Stimulated activated CD8-positive, alpha-beta memory T cell treated with anti-CD3 and anti-CD28 coated beads, Interleukin-15, amount 100 ng/mL, for 48 hours (primary cell): Measurements from ENCODE around the gene AP1B1.
"Not testable (repeated sequence)": the region's sequence is repeated elsewhere in the genome, so short reads cannot be mapped to it uniquely, and the experiment has no call there.

Source experiments
- DNase-seq, 2 donors: peaks; one replicate each; pipeline ENCODE4 v3.0.0-alpha.2; 2020; ENCODE audit warnings: low read depth in 2 of 2

Gene AP1B1

DNA sequence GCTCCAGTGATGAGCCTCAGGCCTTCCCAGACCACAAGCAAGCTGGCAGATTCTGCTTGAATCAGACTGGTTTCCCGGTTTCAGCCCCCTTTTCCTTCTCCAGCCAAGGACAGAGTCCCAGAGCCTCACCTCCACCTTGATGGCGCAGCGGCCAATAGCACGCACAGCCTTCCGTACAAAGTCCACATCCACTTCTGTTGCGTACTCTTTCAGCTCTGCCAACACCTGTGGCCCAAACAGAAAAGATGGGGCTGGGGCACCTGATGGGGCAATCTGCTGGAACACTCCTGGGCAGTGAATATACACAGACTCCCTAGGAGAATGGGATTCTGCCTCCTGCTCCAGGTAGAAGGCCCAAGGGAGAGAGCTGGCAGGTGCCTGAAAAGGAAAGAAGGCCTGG, 37.3 kb downstream of the AP1B1 start:
- DNase-seq: no peak

DNA sequence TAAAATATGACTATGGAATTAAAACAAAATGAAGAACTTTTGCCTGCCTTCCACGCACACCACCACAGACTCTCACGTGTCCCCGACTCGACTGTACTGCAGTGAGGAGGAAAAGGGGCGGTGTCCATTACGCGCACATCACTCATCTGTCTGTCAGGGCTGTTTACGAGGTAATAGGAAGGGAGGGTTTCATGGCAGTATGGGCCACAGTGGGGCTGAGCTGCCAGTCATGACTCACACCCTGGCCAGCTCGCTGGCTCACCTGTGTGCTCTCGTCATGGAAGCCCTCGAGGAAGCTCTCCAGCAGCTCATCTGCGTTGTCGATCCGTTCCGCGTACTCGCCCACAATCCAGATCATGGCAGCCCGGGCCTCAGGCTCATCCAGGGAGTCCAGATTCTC, 39.4 kb downstream of the AP1B1 start:
- no peak for DNase-seq

DNA sequence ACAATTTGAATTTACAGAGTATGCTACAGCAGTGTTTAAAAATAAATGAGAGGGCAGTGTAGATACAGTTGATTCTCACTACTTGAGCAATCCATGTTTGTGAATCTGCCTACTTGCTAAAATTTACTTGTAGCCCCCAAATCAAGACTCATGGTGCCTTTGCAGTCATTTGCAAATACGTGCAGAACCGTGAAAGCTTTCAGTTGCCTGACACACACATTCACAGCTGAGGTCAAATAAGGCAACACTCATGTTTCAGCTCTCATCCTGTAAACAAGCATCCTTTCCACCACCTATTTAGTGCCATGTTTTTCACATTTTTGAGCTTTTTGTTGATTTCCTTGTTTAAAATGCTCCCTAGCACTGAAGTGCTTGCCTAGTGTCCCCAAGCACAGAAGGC, 40.3 kb downstream of the AP1B1 start:
- no peak for DNase-seq

- DNase-seq: no peak
Observed at GRCh38 chr22:29346659-29347058, 41.7 kb downstream of the AP1B1 start.

GRCh38 chr22:29345932-29346331, 42.4 kb downstream of the AP1B1 start:
- DNase-seq: no peak

DNA sequence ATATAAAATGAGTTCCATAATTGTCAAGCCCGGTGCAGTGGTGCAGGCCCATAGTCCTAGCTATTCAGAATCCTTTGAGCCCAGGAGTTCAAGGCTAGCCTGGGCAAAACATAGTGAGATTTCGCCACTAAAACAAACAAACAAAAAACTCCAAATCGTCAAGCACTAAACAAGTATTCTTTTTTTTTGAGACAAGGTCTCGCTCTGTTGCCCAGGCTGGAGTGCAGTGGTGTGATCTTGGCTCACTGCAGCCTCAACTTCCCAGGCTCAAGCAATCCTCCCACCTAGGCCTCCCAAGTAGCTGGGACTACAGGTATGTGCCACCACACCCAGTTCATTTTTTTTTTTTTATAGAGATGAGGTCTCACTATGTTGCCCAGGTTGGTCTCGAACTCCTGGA, 43.5 kb downstream of the AP1B1 start:
- not testable (repeated sequence) for DNase-seq

DNA sequence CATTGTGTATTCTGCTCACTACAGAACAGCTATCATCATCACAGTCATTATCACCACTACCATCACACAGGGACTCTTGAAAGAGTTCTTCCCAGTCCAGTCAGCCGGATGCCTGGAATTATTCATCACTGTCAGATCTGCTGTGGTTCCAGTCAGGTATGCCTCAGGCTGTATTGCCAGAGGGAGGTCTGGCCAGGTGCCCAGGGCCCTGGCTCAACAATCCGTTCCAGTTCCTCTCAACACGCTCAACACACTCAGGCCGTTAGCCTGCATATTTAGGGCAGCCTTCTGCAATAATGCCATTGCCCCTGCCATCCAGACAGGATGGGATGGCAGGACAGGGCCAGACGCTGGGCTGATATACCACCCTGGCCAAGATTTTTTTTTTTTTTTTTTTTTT, 44.2 kb downstream of the AP1B1 start:
- no peak for DNase-seq

- no peak for DNase-seq
Observed at GRCh38 chr22:29343313-29343805, 45.0 kb downstream of the AP1B1 start.

DNA sequence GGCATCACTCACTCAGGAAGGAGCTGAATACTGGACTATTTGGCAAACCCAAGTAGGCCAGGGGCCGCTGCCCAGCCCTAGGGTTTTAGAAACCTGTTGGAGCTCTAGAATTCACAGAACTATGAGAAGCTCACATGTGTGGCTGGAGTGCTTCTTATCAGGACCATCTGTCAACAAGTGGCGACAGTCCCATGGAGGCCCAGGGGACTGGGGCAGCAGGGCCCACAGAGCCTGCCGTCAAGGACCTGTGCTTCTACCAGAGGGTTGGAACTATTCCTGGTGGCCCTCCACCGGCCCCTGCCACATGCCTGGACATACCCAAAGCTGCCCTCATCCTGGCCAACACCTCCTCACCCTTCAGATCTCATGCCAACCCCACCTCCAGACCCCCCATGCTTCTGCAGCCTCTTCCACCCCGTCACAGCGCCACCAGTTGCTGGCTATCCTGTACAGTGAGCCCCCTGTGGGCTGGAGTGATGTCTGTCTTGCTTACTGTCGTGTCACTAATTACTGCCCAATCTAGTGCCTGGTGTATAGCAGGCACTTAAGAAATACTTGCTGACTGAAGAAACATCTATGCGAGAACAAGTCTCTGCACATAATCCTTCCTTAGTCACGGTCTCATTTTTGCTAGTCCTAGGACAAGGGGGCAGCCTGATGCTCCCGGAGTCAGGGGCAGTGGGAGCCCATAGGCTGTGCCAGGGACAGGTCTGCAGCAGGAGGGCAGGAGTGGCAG, 45.6 kb downstream of the AP1B1 start:
- no peak for DNase-seq

DNA sequence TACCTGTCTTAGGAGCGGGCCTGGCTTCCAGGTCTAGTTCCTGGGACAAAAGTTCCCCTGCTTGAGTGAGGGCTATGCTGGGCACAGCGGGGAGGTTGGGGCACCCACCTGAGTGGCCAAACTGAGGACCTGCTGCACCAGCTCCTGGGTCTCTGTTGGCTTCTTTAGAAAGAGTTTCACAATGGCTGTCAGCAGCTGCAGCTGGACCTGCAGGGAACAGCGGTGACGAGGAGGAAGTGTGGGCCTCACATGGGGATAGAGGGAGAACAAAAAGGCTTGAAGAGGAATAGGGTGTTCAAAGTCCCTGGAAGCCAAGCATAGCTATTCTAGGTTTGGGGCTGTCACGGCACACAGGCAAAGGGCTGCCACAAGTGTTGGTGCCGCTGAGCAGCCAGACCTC, 46.2 kb downstream of the AP1B1 start:
- no peak for DNase-seq

- DNase-seq: no peak
Observed at GRCh38 chr22:29341849-29342127, 46.6 kb downstream of the AP1B1 start.

DNA sequence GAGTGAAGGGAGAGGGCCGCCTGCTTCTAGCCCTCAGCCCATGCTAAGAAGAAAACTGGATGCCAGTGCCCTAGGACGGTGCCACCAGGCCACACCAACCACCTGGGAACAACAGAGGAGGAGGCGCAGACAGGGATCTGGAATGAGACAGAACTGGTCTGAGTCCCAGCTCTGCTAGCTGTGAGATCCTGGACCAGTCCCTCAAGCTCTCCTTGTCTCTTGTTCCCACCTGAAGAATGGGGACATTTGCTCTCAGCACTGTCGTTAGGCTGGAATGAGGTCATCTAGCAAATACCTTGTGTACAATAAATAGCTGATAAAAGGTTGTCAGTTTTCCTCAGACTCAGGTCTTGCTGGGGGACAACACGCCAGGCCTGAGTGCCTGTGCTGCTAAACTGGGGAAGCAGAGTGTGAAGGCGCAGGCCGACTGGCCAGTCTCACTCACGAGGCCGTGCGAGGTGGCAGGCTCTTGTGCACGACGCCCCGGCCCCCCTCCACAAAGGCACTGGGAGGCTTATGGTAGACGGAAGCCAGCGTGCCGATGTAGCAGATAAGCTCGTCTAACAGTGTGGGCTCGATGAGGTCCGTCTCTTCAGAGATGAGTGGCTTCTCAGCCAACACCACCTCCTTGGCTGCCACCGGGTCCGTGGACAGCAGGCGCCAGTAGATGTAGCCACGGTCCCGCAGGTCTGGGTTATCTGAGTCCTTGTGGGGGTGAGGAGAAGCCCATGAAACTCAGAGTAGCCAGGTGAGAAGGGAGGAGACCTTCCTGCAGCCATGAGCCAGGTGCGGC, 47.1 kb downstream of the AP1B1 start:
- DNase-seq: no peak

GRCh38 chr22:29340566-29340965, 47.8 kb downstream of the AP1B1 start:
- DNase-seq: no peak

GRCh38 chr22:29339381-29340235, 48.8 kb downstream of the AP1B1 start:
- no peak for DNase-seq

- no peak for DNase-seq
Observed at GRCh38 chr22:29338398-29338797, 50.0 kb downstream of the AP1B1 start.

GRCh38 chr22:29337631-29338284, 50.6 kb downstream of the AP1B1 start:
- no peak for DNase-seq

DNA sequence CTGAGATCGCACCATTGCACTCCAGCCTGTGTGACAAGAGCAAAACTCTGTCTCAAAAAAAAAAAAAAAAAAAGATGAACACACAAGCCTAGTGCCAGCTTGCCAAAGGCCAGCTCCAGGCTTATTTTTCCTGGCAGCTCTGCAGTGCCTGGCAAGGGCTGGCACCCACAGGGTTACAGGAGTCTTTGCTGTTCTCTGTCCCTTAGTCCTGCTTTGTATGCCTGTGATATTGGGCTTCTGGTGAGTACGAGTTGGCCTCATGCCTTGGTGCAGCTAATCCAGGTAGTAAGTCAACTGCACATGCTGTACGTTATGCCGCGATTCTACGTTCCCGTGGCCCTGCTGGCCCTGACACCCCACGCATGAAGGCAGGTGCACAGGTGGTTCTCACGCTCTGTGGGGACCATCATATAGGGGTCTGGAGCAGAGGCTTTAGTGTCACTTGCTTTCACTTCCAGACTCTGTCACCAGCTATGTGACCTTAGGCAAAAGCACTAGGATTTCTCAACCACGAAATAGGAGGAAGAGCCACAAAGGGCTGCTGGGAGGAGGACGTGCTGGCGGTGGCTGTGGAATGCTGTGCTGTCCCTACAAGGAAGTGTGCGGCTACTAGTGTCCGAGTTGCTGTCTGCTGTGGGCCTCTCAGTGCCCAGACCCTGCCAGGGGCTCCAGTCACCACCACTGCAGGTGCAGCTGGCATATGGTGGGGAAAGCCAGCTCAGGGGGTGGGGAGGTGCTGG, 51.4 kb downstream of the AP1B1 start:
- DNase-seq: no peak

DNA sequence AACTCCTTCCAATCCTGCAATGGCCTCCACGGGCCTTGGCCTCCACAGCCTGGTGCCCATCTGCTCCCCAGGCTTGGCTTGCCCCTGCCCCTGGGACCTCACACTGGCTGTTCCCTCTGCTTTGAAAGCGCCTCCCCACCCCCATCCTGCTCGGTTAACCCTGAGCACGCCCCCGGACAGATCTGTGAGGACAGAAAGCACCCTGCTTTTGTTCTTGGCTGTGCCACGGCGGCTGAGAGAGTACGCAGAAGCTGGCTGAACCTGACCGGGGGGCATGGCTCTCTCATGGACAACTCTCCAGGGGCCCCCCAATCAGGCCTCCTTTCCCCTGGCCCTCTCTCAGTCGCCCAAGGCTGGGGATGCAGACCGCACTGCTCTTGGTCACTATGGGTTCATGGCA, 52.7 kb downstream of the AP1B1 start:
- DNase-seq: no peak

- no peak for DNase-seq
Observed at GRCh38 chr22:29334696-29335344, 53.5 kb downstream of the AP1B1 start.

- no peak for DNase-seq
Observed at GRCh38 chr22:29334148-29334547, 54.2 kb downstream of the AP1B1 start.
